NCI-H2081 (cell line): ENCODE data around the gene IQSEC1.

Source experiments
- DNase-seq, 2 experiments: peaks; one replicate each; lab custom pipeline; 2025; lab: John Stamatoyannopoulos, UW

IQSEC1 gene

GRCh38 chr3:13016083-13016720 is 57.0 kb downstream of the IQSEC1 start:
- no peak for DNase-seq

- peak in 1 of 2 experiments; percentile 32 for DNase-seq
These were observed 57.7 kb downstream of the IQSEC1 start for GRCh38 chr3:13015286-13016082.

DNA sequence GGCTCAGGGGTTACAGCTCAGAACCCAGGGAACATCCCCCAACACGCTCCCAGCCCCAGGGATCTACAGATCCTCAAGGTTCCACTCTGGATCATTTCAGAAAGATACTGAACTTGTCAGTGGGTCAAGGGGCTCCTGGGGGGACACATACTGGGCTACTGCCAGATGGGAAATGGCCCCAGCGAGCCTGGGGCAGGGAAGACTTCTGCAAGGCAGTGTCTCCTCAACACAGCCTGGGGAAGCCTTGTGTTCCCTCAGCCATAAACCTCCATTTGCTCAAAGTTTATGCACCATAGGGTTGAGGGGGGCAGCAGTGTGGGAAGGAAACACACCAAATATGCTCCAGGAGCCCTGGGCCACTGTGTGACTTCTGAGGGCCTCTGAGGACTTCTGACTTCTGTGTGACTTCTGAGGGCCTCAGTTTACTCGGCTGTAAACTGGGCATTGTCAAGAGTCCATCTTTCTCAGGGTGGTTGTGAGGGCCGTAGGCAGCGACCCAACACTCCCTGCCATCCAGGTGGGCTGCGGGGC is 58.4 kb downstream of the IQSEC1 start:
- DNase-seq, result no peak

GRCh38 chr3:13013994-13014754 is 59.1 kb downstream of the IQSEC1 start:
- no peak for DNase-seq

GRCh38 chr3:13013566-13013965 is 59.7 kb downstream of the IQSEC1 start:
- no peak for DNase-seq

- DNase-seq, result no peak
These were observed 60.1 kb downstream of the IQSEC1 start for GRCh38 chr3:13013151-13013561.

- no peak for DNase-seq
These were observed 61.0 kb downstream of the IQSEC1 start for GRCh38 chr3:13012221-13012691.

DNA sequence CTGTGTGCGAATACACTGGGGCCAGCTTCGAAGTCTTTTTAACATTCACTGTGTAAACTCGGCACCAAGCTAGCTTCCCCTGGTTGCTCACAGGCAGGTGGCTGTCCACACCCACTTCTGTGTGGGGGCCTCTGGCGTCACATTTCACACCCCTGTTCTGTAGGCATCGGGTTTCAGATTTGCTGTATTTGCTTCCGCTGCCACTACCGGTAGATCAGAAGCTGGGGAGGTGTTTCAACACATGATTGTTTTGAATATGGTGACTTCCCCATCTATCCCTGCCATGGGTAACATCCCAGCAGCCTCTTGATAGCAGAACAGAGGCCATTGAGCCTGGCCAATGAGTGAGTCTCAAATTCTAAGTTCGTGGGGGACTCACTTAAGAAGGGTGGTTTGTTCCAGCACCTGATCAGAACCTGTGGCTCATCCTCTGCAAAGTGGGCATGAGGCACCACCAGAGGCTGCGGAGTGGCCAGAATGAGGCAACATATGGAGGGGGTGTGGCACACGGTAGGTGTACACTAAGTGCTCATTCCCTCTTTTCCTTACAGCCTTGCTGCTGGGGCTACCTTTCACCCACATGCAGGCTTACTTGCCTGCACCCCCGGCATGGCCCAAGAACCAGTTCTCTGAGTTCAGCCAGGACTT is 61.5 kb downstream of the IQSEC1 start:
- peak; percentile 5 to 49 for DNase-seq

GRCh38 chr3:13010780-13011572 is 62.3 kb downstream of the IQSEC1 start:
- DNase-seq, result no peak

GRCh38 chr3:13009946-13010315 is 63.3 kb downstream of the IQSEC1 start:
- no peak for DNase-seq

- no peak for DNase-seq
These were observed 63.9 kb downstream of the IQSEC1 start for GRCh38 chr3:13009132-13009945.

DNA sequence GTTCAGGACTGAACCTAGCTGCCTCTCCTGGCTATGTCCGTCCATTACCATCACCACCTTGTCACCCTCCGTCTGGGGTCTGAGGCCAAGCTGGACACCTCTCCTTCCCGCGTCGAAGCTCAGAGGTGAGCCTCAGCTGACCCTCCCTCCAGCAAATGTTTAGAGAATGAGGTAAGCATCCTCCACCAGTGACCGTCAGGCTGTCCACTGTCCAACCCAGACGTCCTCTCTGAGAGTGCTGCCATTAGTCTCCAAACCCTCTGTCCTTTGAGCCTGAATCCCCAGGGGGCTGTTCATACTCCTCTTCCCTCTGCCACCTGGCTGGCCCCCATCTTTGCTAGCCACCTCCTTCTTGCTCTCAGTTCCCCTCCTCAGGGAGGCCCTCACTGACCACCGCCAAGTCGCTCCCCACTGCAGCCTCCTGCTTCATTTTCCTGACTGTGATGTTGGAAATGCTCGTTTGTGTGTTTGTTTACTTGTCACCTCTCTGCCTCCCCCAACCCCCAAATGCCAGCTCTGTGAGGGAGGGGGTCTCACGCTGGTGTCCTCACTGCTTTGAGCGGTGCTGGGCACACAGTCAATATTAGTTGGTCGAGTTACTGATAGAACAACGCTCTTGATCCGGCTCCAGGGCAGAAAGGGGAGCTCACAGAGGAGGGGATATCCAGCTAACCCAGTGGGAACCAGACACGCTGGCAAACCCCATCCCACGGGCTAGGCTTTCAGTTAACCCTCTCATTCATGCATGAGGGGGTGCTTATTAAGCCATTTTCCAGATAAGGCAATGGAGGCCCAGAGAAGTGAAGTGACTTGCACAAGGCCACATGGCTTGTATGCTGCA is 64.9 kb downstream of the IQSEC1 start:
- no peak for DNase-seq

GRCh38 chr3:13007251-13007941 is 65.8 kb downstream of the IQSEC1 start:
- no peak for DNase-seq

GRCh38 chr3:13006216-13006990 is 66.8 kb downstream of the IQSEC1 start:
- no peak for DNase-seq

DNA sequence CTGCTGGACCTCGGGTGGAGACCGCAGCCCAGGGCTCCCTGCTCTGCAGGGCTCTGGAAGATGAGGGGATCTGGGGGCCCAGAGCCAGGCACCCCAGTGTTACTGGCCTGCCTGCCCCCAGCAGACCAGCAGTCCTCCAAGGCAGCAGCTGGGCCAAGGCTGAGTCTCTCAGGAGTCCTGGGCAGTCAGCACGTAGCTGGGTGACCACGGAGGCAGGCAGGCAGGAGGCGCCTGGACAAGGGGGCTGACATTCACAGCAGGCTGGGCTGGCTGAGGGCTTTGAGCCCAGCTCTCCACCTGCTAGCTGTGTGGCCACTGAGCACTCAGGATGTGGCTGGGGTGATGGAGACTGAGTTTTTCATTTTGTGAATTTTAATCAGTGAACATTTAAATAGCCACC is 67.9 kb downstream of the IQSEC1 start:
- DNase-seq, result no peak

DNA sequence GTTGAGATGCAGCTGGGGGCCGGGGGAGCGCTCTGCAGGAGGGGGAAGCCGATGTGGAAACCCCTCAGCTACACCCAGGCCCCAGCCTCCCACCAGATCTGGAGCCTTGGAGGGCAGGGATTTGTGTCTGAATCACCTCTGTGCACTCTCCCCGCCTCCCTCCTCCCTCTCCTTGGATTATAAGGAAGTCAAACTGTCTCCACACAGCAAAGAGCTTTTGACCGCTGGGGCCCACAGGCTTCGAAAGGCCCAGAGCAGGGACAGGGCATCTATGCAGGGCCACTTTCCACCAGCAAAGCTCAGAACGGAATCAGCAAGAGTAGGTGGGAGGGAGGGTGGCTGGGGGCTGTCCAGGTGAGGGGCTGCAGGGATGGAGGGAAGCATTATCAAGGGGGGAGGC is 68.9 kb downstream of the IQSEC1 start:
- no peak for DNase-seq

DNA sequence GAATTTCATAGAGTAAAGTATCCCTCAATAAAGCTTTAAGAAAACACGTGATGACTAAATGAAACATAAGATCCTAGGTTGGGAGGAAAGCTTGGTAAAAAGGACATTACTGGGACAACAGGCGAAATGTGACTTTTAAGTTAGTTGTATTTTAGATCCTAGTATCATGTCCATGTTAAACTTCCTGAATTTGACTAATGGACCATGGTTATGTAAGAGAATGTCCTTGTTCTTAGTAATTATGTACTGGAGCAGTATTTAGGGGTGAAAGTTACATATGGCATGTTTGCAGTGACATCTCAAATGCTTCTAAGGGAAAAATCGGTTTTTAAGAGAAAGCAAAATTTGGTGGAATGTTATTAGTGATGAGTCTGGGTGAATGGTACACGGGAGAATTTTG is 69.6 kb downstream of the IQSEC1 start:
- no peak for DNase-seq
